Esophagus muscularis mucosa (tissue), 4 donors: ENCODE data around the gene CFAP161. TPM values are rescaled to one million over a fixed set of nuclear protein-coding genes. Genes with fewer than 3 reads are reported as not detected.

Experiments
- DNase-seq: peaks from one replicate; pipeline ENCODE4 v3.0.0-alpha.2; 2017; ENCODE audit errors: extremely low spot score
- H3K27ac ChIP-seq, 4 donors: fragments of 200-600 bp; sonication (generic); replicated peaks in 1 of 4; 1 replicate in 3 of 4; 2 replicates in 1 of 4; pipeline ENCODE4 v1.5.1; 2016 to 2019; ENCODE audit warnings: mild to moderate bottlenecking in 1 of 4
- H3K27me3 ChIP-seq, 4 donors: fragments of 200-600 bp; sonication (generic); one replicate each; pipeline versions ENCODE4 v1.5.1 to v1.6.0; 2016 to 2019
- H3K36me3 ChIP-seq, 4 donors: fragments of 200-600 bp; sonication (generic); one replicate each; pipeline ENCODE4 v1.5.1; 2016 to 2019
- H3K4me1 ChIP-seq, 4 donors: fragments of 200-600 bp; sonication (generic); one replicate each; pipeline ENCODE4 v1.5.1; 2016 to 2019
- H3K4me3 ChIP-seq, 4 donors: fragments of 200-600 bp; sonication (generic); 1 replicate in 2 of 4; 2 replicates in 2 of 4; pipeline ENCODE4 v1.5.1; 2016 to 2019; ENCODE audit warnings: mild to moderate bottlenecking in 4 of 4, moderate library complexity in 1 of 4
- H3K9me3 ChIP-seq, 4 donors: fragments of 200-600 bp; sonication (generic); 1 replicate in 3 of 4; 2 replicates in 1 of 4; pipeline ENCODE4 v1.5.1; 2016 to 2019
- EP300 ChIP-seq: sonication (generic); formaldehyde crosslinking; IDR thresholded peaks from one replicate; pipeline ENCODE4 v1.6.1; 2017; ENCODE audit warnings: antibody characterized with exemption
- POLR2A ChIP-seq: fragments of 450-650 bp; IDR thresholded peaks from one replicate; pipeline ENCODE4 v1.6.1; 2017; ENCODE audit warnings: antibody characterized with exemption, moderate library complexity, mild to moderate bottlenecking, low read depth
- POLR2AphosphoS5 ChIP-seq, 2 donors: sonication (generic); formaldehyde crosslinking; IDR thresholded peaks; one replicate each; pipeline ENCODE4 v1.6.1; 2017; ENCODE audit warnings: antibody characterized with exemption in 2 of 2
- WGBS: methylation state at CpG from one replicate; pipeline ENCODE4 v1.1.5; 2018; 5-methylcytosine and 5-hydroxymethylcytosine counted together
- intact Hi-C: fragments of 100-400 bp; cut with DNase I; formaldehyde crosslinking; loops from one replicate; pipeline ENCODE4 v1.15.1; 2023
- total RNA-seq, 4 donors: library from RNA; depleted of rRNA; stranded (reverse); fragments of >200 nt; gene quantifications; one replicate each; pipeline versions ENCODE4 v1.1.0 to v1.2.1, GENCODE V29; 2016
- TF ChIP-seq, protein P1 (sequence below), 3 experiments: fragments of 200-600 bp in 2 of 3; fragments of 450-650 bp in 1 of 3; sonication (generic) in 2 of 3; IDR thresholded peaks; one replicate each; pipeline ENCODE4 v1.5.1; 2017 to 2019; ENCODE audit warnings: antibody characterized with exemption in 3 of 3, mild to moderate bottlenecking in 2 of 3, moderate library complexity in 1 of 3

Gene CFAP161
- total RNA-seq, 4 donors from 2014 or later = 0.66 to 0.71 TPM; not detected in 2

GRCh38 chr15:81098861-81099651 lies 35.0 kb upstream of the CFAP161 start:
- no peaks in the 10 kb centered on the region for H3K9me3 ChIP-seq
- H3K36me3 ChIP-seq = no peaks in the 10 kb centered on the region
- H3K27me3 ChIP-seq = peaks cover 0 to 27% (median 0%) of the 10 kb centered on the region in 4 donors
- intact Hi-C loops = no loop called here
- DNase-seq = peak; percentile 91
- WGBS = 57% methylated on average over 13 of the region's 13 CpGs
- peak overlapping the region in 1 of 4 donors; percentile 9 for H3K27ac ChIP-seq
- peaks cover 0 to 14% (median 4%) of the 10 kb centered on the region in 4 donors for H3K4me1 ChIP-seq
- H3K4me3 ChIP-seq = peak overlapping the region in 1 of 4 donors; percentile 13
- TF ChIP-seq POLR2AphosphoS5 (IDR thresholded peaks at IDR 0.05) (peak in 1 of 2 donors; percentile 15), POLR2A (no peak), EP300 (no peak)
- TF ChIP-seq, protein P1, sequence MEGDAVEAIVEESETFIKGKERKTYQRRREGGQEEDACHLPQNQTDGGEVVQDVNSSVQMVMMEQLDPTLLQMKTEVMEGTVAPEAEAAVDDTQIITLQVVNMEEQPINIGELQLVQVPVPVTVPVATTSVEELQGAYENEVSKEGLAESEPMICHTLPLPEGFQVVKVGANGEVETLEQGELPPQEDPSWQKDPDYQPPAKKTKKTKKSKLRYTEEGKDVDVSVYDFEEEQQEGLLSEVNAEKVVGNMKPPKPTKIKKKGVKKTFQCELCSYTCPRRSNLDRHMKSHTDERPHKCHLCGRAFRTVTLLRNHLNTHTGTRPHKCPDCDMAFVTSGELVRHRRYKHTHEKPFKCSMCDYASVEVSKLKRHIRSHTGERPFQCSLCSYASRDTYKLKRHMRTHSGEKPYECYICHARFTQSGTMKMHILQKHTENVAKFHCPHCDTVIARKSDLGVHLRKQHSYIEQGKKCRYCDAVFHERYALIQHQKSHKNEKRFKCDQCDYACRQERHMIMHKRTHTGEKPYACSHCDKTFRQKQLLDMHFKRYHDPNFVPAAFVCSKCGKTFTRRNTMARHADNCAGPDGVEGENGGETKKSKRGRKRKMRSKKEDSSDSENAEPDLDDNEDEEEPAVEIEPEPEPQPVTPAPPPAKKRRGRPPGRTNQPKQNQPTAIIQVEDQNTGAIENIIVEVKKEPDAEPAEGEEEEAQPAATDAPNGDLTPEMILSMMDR (IDR thresholded peaks at IDR 0.05) = no peak

GRCh38 chr15:81101894-81102815 lies 31.9 kb upstream of the CFAP161 start:
- H3K36me3 ChIP-seq = no peaks in the 10 kb centered on the region
- no peak for TF ChIP-seq EP300
- no peak for TF ChIP-seq POLR2AphosphoS5 (IDR thresholded peaks at IDR 0.05)
- TF ChIP-seq POLR2A = no peak
- TF ChIP-seq, protein P1 (IDR thresholded peaks at IDR 0.05) = no peak
- intact Hi-C loops = no loop called here

GRCh38 chr15:81103857-81104256 lies 30.2 kb upstream of the CFAP161 start:
- Histone ChIP-seq H3K9me3 (no peaks in the 10 kb centered on the region), H3K36me3 (no peaks in the 10 kb centered on the region), H3K4me3 (no peak overlapping the region), H3K4me1 (peaks cover 0 to 21% (median 2%) of the 10 kb centered on the region in 4 donors), H3K27me3 (peaks cover 0 to 24% (median 0%) of the 10 kb centered on the region in 4 donors), H3K27ac (no peak overlapping the region)
- TF ChIP-seq, protein P1 (IDR thresholded peaks at IDR 0.05) = no peak
- TF ChIP-seq EP300 (no peak), POLR2A (no peak), POLR2AphosphoS5 (IDR thresholded peaks at IDR 0.05) (no peak)
- DNase-seq = no peak
- intact Hi-C loops = no loop called here
- 100% methylated on average over 1 of the region's 1 CpG for WGBS

More at GRCh38 chr15:81101894-81102815, 31.9 kb upstream of the CFAP161 start:
- Histone ChIP-seq H3K4me3 (no peak overlapping the region), H3K4me1 (peaks cover 0 to 21% (median 6%) of the 10 kb centered on the region in 4 donors), H3K27me3 (peaks cover 0 to 24% (median 0%) of the 10 kb centered on the region in 4 donors), H3K27ac (no peak overlapping the region), H3K9me3 (no peaks in the 10 kb centered on the region)
- peak; percentile 57 for DNase-seq
- WGBS = 80% methylated on average over 7 of the region's 7 CpGs

DNA sequence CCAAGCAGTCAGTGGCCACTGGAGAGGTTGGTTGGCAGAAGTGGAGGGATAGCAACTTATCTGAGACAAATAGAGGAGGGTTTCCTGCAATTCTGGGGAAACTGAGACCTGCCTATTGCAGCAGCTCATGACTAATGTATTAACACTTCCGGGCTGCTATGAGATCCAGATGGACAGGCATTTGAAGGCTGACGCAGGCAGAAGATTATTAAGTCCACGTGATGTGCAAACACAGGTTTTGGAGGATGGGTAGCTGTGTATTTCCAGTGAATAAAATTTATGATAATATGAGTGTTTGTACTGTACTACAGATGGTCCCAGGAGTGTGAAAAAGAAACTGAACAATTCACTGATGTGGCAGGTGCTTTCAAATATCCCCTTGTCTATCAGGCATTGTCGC lies 28.5 kb upstream of the CFAP161 start:
- H3K36me3 ChIP-seq = no peaks in the 10 kb centered on the region
- H3K27ac ChIP-seq = no peak overlapping the region
- H3K4me3 ChIP-seq = no peak overlapping the region
- WGBS = 76% methylated on average over 4 of the region's 4 CpGs
- H3K27me3 ChIP-seq = peaks cover 0 to 17% (median 0%) of the 10 kb centered on the region in 4 donors
- TF ChIP-seq, protein P1 (IDR thresholded peaks at IDR 0.05) = no peak
- TF ChIP-seq POLR2A (no peak), POLR2AphosphoS5 (IDR thresholded peaks at IDR 0.05) (no peak), EP300 (no peak)
- DNase-seq = no peak
- peaks cover 0 to 13% (median 2%) of the 10 kb centered on the region in 4 donors for H3K4me1 ChIP-seq
- no peaks in the 10 kb centered on the region for H3K9me3 ChIP-seq
- intact Hi-C loops = loop anchor here (5.0 kb wide), 1 partner anchor 128 kb away; no protein-coding TSS in a partner anchor
